ENCODE measurements around the gene CFAP68.

CFAP68 gene, protein sequence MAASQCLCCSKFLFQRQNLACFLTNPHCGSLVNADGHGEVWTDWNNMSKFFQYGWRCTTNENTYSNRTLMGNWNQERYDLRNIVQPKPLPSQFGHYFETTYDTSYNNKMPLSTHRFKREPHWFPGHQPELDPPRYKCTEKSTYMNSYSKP

DNA sequence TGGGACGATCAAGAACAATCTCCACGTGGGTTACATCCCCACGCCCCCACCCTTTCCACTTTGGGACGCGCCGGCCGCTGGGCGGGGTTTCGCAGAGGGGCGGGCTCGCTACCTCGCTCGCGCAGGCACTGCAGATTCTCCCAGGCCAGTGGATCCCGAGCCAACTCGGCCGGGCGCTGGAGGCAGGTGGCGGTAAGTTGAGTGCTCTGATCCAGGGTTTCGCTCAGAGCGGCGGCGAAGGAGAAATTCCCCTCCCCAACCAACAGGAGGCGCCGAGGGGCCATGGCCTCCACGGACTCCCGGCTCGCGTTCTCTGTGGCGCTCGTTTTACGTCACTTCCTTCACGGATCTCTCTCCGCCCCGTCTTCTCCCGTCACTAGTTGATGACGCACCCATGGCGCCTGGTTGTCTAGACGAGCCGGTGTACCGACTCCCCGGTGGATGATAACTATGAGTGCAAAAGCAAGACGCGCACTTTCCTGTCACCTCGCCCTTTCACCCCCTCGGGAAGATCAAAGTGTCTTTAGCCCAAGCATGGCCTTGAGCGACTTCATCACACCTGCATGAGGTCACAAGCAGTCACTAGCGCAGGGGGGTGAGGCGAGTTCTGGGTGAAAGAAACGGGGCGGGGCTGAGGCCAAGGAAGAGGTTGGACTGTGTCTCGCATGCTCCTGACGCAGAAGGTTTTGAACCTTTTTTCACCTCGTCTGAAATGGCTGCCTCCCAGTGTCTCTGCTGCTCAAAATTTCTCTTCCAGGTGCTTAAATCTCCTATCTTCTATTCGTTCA, at the start of gene CFAP68, which contains the start of gene FDXACB1:
TSS of gene CFAP68 (plus strand) at position 693 of the 788 bp plus-strand sequence. CDS start at position 713, 20 bp downstream.
TSS of gene FDXACB1 (minus strand) at position 317 of the 788 bp plus-strand sequence. CDS start at position 284, 33 bp downstream.
- Mint-ChIP-seq H3K36me3 (ENCODE audit: low read depth) (peaks cover 8% of the 10 kb centered on the region), H3K27me3 (no peaks in the 10 kb centered on the region), H3K4me1 (peaks cover 21% of the 10 kb centered on the region), H3K9me3 (no peaks in the 10 kb centered on the region), H3K27ac (peak within 1 kb of the TSS; percentile 98), H3K4me3 (peak within 1 kb of the TSS; percentile 87)
- ATAC-seq (peak; percentile 93), DNase-seq (peak; percentile 94)

DNA sequence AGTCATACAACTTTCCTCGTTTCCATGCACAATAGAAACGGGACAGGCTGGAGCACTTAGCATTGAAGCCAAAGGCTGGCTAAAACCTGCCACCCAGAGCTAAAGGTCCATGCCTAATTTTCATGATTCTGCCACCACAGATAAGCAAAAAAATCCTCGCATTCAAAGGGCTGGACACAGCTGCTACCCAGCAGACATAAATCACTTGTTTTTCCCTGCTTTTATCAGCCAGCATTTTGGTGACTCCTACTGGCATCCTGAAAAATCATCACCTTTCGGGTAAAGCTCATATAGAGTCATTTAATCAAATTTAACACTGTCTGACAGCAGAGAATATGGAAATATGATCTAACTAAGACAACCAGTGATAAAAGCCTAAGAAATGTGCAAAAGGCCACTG, 45.8 kb upstream of the CFAP68 start:
- Mint-ChIP-seq H3K27me3 (no peaks in the 10 kb centered on the region), H3K4me3 (no peak overlapping the region), H3K36me3 (ENCODE audit: low read depth) (peaks cover 50% of the 10 kb centered on the region), H3K4me1 (peaks cover 28% of the 10 kb centered on the region), H3K9me3 (no peaks in the 10 kb centered on the region), H3K27ac (no peak overlapping the region)
- ATAC-seq (no peak), DNase-seq (no peak)

DNA sequence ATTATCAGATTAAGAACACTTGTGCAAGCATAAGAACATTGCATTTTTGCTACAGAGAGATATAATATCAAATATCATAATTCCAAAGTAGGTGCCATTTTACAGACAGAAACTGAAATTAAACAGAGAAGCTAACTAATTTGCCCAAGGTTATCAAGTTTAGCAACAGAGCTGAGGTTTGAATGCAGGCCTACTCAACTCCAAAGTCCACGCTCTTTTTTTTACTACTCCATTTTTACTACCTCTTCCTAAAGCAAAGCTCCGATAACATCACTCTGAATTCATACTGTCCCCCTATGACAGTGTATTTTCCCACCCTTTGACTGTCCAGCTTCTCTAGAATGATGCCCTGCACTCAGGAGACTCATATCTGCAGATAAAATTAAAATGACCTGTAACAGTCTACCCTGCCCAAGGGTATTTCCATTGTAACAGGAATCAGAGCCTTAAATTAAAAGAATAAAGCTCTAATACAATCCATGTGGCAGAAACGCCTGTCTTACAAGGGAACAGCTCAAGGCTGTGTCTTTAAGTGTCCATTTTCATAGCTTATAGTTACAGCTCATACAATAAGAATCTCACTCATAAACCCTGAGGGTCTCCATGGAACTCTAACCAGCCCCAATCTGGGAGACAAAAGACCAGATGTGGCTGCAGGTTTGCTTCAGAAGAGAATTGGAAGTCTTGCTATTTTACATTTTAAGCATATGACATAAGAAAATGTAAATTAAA, 44.7 kb upstream of the CFAP68 start:
- H3K4me3 Mint-ChIP-seq, result no peak overlapping the region
- H3K36me3 Mint-ChIP-seq (ENCODE audit: low read depth), result peaks cover 49% of the 10 kb centered on the region
- ATAC-seq (no peak), DNase-seq (no peak)
- H3K27ac Mint-ChIP-seq, result no peak overlapping the region
- peaks cover 18% of the 10 kb centered on the region for H3K4me1 Mint-ChIP-seq
- H3K9me3 Mint-ChIP-seq, result no peaks in the 10 kb centered on the region
- no peaks in the 10 kb centered on the region for H3K27me3 Mint-ChIP-seq

DNA sequence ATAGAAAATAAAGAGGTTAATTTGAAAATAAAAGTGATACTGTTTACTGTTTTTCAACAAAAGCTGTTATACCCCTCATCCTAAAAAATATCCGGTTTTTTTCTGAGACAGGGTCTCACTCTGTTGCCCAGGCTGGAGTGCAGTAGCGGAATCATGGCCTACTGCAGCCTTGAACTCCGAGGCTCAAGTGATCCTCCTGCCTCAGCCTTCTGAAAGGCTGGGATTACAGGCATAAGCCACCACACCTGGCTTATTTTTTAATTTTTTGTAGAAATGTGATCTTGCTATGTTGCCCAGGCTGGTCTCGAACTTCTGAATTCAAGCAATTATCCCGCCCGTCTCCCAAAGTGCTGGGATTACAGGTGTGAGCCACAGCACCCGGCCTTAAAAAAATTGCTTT, 43.7 kb upstream of the CFAP68 start:
- H3K27me3 Mint-ChIP-seq, result no peaks in the 10 kb centered on the region
- DNase-seq (no peak), ATAC-seq (no peak)
- H3K27ac Mint-ChIP-seq, result no peak overlapping the region
- peaks cover 46% of the 10 kb centered on the region for H3K36me3 Mint-ChIP-seq (ENCODE audit: low read depth)
- H3K9me3 Mint-ChIP-seq, result no peaks in the 10 kb centered on the region
- H3K4me3 Mint-ChIP-seq, result no peak overlapping the region
- H3K4me1 Mint-ChIP-seq, result peaks cover 13% of the 10 kb centered on the region

DNA sequence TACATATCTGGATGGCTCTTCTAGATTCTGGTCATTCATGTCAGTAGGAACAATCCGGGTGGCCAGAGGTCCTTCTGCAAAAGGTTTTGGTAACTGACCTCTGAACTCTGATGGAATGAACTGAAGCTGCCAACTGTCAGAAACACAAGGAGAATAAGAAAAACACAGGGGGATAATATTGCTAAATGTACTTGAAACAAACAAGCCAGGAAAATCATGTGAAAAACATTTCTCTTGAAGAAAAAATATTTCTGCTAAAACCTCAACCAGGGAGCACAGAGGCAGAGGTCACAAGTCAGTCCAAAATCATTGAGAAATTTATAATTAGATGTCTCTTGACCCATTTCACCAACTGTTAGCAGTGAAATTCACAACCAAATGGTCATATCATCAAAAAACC, 43.2 kb upstream of the CFAP68 start:
- H3K9me3 Mint-ChIP-seq, result no peaks in the 10 kb centered on the region
- no peak overlapping the region for H3K4me3 Mint-ChIP-seq
- no peak for ATAC-seq
- H3K27me3 Mint-ChIP-seq, result no peaks in the 10 kb centered on the region
- DNase-seq, result no peak
- peaks cover 47% of the 10 kb centered on the region for H3K36me3 Mint-ChIP-seq (ENCODE audit: low read depth)
- no peak overlapping the region for H3K27ac Mint-ChIP-seq
- peaks cover 13% of the 10 kb centered on the region for H3K4me1 Mint-ChIP-seq

DNA sequence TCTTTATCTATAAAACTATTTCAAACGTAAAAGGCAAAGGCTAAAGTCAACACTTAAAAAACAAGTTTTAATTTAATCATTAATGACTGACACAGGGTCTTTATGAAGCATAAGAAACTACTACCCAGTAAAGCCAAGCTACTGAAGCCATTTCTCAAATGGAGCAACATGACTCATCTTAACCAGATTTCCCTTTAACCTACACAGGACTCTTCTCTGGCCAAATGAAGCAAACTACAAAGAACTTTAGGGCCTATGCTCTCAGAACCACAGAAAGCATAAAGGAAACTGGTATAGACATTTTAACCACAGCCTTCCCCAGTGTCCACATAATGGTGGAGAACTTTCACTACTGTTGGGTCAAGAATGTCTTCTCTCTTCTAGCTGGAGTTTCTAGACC, 42.6 kb upstream of the CFAP68 start:
- no peak overlapping the region for H3K27ac Mint-ChIP-seq
- no peak overlapping the region for H3K4me3 Mint-ChIP-seq
- H3K27me3 Mint-ChIP-seq, result no peaks in the 10 kb centered on the region
- peaks cover 47% of the 10 kb centered on the region for H3K36me3 Mint-ChIP-seq (ENCODE audit: low read depth)
- H3K4me1 Mint-ChIP-seq, result peaks cover 13% of the 10 kb centered on the region
- peak; percentile 79 for ATAC-seq
- DNase-seq, result no peak
- H3K9me3 Mint-ChIP-seq, result no peaks in the 10 kb centered on the region

DNA sequence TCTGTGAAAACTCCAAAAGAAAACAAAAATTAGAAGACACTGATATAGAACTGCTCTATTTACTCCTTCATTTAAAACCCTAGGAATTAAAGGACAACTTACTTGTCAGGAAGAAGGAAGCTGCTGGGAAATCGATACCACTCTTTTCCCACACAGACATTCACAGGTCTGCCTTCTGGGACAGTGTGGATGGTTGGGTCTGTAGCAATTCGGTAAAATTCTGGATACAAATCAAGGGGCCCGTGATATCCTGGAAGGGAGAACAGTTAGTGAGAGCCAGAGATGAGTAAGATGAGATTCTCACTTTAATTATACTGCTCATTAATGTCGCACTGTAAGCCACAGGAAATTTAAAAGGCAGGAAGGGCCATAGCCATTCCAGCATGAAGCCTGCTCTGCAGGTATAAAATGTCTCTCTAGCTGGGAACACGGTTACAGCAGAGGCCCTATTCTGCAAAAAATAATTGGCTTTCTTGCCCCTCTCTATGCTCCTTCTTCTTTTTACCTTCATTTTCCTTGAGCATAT, 41.9 kb upstream of the CFAP68 start:
- peaks cover 13% of the 10 kb centered on the region for H3K4me1 Mint-ChIP-seq
- H3K4me3 Mint-ChIP-seq, result no peak overlapping the region
- no peaks in the 10 kb centered on the region for H3K9me3 Mint-ChIP-seq
- ATAC-seq (no peak), DNase-seq (no peak)
- peaks cover 47% of the 10 kb centered on the region for H3K36me3 Mint-ChIP-seq (ENCODE audit: low read depth)
- no peaks in the 10 kb centered on the region for H3K27me3 Mint-ChIP-seq
- no peak overlapping the region for H3K27ac Mint-ChIP-seq

DNA sequence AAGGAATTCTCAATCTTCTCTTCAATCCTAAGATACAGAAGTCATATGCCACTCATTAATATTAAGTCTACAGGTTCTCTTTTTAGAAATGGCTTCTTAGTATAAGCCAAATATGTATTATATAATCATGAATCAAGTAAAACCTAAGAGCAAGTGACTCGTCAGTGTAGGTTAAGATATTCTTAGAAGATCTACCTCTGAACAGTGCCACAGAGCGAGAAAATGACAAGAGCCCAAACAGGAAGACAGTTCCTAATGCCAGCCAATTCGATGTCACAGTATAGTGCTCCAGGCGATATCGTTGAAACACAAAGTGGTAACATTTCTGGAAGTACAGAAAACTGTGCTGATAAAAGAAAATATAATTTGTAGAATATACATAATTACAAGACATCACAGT, 41.3 kb upstream of the CFAP68 start:
- H3K9me3 Mint-ChIP-seq, result no peaks in the 10 kb centered on the region
- ATAC-seq, result no peak
- H3K4me3 Mint-ChIP-seq, result no peak overlapping the region
- no peaks in the 10 kb centered on the region for H3K27me3 Mint-ChIP-seq
- DNase-seq, result no peak
- peaks cover 47% of the 10 kb centered on the region for H3K36me3 Mint-ChIP-seq (ENCODE audit: low read depth)
- no peak overlapping the region for H3K27ac Mint-ChIP-seq
- H3K4me1 Mint-ChIP-seq, result peaks cover 13% of the 10 kb centered on the region

DNA sequence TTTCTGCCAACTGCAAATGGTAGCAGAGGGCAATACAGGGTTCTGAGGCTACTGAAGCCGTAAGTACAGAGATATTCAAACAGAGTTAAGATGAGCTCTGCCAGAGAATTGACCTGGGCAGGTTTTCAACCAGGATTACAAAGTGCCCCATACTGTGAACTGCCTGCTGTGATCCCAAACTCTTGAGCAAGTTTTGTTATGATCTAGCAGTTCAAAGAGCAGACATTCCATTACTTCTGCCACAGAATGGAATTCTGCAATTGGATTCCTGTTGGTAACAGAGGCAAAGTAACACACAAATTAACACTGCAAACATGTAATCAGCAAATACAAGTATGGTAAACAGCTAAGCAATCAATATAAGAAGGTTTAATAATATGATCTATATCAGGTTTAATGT, 39.2 kb upstream of the CFAP68 start:
- H3K4me1 Mint-ChIP-seq, result peaks cover 13% of the 10 kb centered on the region
- no peak overlapping the region for H3K27ac Mint-ChIP-seq
- H3K36me3 Mint-ChIP-seq (ENCODE audit: low read depth), result peaks cover 35% of the 10 kb centered on the region
- H3K9me3 Mint-ChIP-seq, result no peaks in the 10 kb centered on the region
- H3K27me3 Mint-ChIP-seq, result no peaks in the 10 kb centered on the region
- no peak for ATAC-seq
- H3K4me3 Mint-ChIP-seq, result no peak overlapping the region
- no peak for DNase-seq

DNA sequence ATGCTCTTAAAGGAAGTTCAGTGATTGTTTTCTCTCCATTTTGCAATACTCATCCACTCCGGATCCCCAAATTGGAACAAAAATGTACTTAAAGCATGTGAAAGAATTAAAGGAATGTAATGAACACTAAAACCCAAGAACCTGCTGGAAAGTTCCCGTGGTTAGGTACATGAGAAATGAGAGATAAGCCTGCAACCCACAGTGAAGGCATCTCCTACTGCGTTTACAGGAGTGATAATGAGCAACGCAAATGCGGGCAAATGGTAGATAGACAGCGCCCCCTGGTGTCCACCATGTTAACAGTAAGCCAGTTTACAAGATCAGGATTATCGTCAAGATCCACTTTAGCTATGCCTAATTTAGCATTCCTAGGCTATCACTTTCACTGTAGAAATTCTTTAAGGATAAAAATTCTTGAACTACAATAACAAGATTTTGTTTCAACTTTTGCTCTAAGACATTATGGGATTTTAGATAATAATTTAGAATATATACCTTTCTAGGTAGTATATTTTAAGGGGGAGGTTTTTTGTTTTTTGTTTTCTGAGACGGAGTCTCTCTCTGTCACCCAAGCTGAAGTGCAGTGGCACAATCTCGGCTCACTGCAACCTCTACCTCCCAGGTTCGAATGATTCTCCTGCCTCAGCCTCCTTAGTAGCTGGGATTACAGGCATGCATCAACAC, 37.8 kb upstream of the CFAP68 start:
- Mint-ChIP-seq H3K27ac (no peak overlapping the region), H3K4me3 (no peak overlapping the region)
- ATAC-seq, result peak; percentile 81

DNA sequence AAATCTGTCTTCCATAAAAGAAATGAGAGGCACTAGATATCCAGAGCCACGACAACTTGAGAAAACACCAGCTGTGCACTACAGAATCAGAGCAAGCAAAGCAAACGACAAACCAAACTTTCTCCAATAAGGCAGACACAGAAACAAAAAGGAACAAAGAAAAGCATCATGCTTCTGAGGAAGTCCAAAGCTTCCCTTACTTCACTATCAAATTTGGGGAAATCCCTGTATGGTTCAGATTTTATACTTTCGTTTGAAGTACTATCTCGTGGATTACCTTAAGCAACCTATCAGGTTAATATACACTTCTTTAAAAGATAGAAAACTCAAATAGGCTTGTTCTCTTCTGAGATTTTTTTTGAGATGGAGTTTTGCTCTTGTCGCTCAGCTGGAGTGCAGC, 35.7 kb upstream of the CFAP68 start:
- Mint-ChIP-seq H3K27ac (no peak overlapping the region), H3K4me3 (no peak overlapping the region), H3K36me3 (ENCODE audit: low read depth) (peaks cover 10% of the 10 kb centered on the region), H3K27me3 (no peaks in the 10 kb centered on the region), H3K4me1 (peaks cover 6% of the 10 kb centered on the region), H3K9me3 (no peaks in the 10 kb centered on the region)
- ATAC-seq (no peak), DNase-seq (no peak)

More for the DNA sequence above, 37.8 kb upstream of the CFAP68 start:
- Mint-ChIP-seq H3K36me3 (ENCODE audit: low read depth) (peaks cover 23% of the 10 kb centered on the region), H3K4me1 (peaks cover 10% of the 10 kb centered on the region), H3K9me3 (no peaks in the 10 kb centered on the region), H3K27me3 (no peaks in the 10 kb centered on the region)
- DNase-seq, result peak; percentile 89

DNA sequence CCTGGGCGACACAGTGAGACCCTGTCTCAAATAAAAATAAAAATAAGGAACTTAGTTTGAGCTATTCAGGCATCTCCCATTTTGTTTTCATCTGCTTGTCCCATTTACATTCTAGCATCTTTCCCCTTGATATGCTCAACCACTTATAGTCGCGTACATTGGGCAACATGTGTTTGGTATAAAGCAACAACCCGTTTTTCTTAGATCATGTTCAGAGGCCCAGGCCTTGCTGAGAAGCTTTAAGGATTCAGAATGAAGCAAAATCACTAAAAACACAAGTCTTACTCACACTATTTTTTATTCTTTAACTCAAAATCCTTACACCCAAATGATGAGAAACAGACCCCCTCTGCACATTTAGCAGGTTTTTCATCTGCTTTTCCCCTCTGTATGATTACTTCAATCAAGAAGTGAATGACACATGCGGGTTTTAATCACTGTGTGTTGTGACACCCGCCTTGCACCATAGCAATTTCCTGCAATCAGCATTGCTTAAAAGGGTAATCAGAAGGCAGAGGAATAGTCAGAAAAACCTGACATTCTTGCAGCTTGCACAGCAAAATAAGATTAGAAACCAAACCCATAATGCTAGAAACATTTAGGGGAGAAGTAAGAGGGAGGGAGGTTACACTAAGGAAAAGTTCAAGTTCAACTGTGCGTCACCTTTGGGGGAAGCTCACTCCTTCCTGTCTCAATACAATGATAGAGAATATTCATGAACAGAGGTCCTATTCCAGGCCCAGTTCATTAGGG, 33.9 kb upstream of the CFAP68 start:
- peaks cover 6% of the 10 kb centered on the region for H3K4me1 Mint-ChIP-seq
- no peaks in the 10 kb centered on the region for H3K9me3 Mint-ChIP-seq
- no peak overlapping the region for H3K4me3 Mint-ChIP-seq
- DNase-seq (no peak), ATAC-seq (no peak)
- H3K36me3 Mint-ChIP-seq (ENCODE audit: low read depth), result peaks cover 18% of the 10 kb centered on the region
- no peaks in the 10 kb centered on the region for H3K27me3 Mint-ChIP-seq
- H3K27ac Mint-ChIP-seq, result no peak overlapping the region

DNA sequence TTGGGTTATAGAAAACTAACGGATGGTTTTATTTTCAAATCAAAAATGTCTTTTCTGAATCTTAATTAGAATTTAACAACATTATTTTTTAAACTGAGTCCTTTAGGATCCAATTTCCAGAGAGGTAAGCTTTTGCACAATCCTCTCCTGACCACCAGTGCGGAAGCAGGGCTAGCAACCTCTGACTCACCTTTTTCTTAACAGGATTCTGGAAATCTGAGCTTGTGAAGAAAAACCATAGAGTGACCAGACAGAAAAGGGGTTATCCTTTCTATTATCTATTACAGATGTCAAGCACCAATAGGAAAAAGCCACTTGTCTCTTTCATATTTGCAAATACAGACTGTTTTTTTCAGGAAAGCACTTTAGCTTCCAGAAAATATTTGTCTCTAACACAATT, 33.3 kb upstream of the CFAP68 start:
- no peak for ATAC-seq
- H3K4me1 Mint-ChIP-seq, result peaks cover 6% of the 10 kb centered on the region
- no peak overlapping the region for H3K4me3 Mint-ChIP-seq
- no peak overlapping the region for H3K27ac Mint-ChIP-seq
- DNase-seq, result no peak
- H3K9me3 Mint-ChIP-seq, result no peaks in the 10 kb centered on the region
- no peaks in the 10 kb centered on the region for H3K27me3 Mint-ChIP-seq
- peaks cover 20% of the 10 kb centered on the region for H3K36me3 Mint-ChIP-seq (ENCODE audit: low read depth)

DNA sequence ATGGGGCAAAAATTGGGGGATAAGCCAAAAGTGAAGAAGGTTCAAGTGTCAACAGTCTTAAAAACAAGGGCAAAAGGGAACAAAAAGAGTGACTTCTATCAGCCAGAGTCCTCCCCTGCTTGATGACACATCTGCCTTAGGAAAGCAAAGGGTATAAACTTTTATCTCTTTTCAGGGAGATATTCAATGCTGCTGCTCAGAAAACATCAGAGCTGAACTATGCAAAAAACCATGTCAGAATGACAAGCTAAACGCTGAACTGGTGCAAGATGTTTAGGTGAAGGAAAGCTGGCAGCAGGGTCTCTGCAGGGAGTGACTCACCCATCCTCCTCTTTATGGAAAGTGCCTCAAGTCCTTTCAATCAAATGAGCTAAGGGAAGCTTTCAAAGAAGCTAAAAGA, 32.7 kb upstream of the CFAP68 start:
- Mint-ChIP-seq H3K9me3 (no peaks in the 10 kb centered on the region), H3K4me3 (no peak overlapping the region), H3K27ac (no peak overlapping the region), H3K27me3 (no peaks in the 10 kb centered on the region), H3K36me3 (ENCODE audit: low read depth) (peaks cover 19% of the 10 kb centered on the region), H3K4me1 (peaks cover 6% of the 10 kb centered on the region)
- ATAC-seq (no peak), DNase-seq (no peak)
